ENCODE results near the gene DNASE1L2.
A peak's percentile ranks its signal among the peaks of the same experiment; 100 is the strongest.

The DNASE1L2 gene

DNA sequence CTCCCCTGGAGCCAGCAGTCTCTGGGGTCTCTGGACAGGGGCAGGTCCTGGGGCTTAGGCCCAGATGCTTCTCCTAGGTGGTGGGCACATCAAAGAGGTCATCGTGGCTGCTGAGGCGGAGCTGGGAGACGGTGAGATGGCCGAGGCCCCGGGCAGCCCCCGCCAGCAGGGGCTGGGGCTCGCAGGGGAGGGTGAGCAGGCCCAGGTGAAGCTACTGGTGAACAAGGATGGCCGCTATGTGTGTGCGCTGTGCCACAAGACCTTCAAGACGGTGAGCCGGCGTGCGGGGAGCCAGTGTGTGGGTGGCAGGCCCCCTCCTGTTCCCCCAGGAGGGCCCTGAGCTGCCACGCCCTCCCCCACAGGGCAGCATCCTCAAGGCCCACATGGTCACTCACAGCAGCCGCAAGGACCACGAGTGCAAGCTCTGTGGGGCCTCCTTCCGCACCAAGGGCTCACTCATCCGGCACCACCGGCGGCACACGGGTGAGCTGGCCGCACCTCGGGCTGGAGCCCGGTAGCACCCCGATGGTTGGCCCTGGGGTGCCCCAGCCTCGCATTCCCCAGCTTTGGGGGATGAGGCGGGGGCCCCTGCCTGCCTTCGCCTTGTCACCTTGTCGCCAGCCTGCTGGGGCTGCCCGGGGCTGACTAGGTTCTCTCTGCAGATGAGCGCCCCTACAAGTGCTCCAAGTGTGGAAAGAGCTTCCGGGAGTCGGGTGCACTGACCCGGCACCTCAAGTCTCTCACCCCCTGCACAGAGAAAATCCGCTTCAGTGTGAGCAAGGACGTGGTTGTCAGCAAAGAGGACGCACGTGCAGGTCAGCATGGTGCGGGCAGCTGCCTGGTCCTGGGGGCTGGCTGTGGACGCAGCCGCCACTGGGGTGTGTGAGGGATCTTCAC, 3.9 kb upstream of the DNASE1L2 start:
- H3K27me3 ChIP-seq = peaks cover 14 to 24% (median 15%) of the 10 kb centered on the region in 11 experiments
- H3K4me3 ChIP-seq = no peak overlapping the region
- H4K20me1 ChIP-seq = peaks cover 46 to 98% (median 92%) of the 10 kb centered on the region in 11 experiments; a peak in 21 of 22 replicates
- no peak overlapping the region; a peak in 2 of 22 replicates for H3K9ac ChIP-seq
- H3K4me1 ChIP-seq = peaks cover 7 to 16% (median 14%) of the 10 kb centered on the region in 10 experiments; a peak in 18 of 20 replicates
- H3K36me3 ChIP-seq = peaks cover 78 to 97% (median 92%) of the 10 kb centered on the region in 11 experiments
- no peak for TF ChIP-seq Cebpa-rat (IDR thresholded peaks at IDR 0.05)
- no peaks in the 10 kb centered on the region for H3K9me3 ChIP-seq (replicated peaks in 1 of 11)
- no peak overlapping the region for H3K27ac ChIP-seq
- no peak overlapping the region for H3K4me2 ChIP-seq

DNA sequence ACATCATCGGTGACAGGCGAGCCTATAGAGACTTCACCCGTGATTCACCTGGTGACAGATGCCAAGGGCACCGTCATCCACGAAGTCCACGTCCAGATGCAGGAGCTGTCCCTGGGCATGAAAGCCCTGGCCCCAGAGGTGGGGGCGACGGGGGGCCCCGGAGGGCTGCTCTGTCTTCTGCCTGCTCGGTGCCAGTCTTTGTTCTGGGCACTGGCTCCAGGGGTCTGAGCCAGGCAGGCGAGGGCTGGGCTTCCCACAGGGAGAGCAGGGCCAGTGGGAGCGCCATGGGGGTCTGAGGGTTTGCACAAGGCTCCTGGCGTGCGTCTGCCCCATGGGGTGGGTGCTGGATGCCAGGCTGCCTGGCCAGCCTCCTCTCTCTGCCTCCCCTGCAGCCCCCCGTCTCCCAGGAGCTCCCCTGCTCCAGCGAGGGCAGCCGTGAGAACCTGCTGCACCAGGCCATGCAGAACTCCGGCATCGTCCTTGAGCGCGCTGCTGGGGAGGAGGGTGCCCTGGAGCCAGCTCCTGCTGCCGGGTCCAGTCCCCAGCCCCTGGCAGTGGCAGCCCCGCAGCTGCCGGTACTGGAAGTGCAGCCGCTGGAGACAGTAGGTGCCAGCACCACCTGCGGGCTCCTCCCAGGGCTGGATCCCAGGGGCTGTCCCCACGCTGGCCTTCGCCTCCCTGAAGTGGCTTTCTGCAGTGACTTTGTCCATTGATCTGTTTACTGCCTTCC, 3.0 kb upstream of the DNASE1L2 start:
- Histone ChIP-seq H3K4me2 (peak overlapping the region in 4 of 11 experiments; percentile 45 to 65 (median 61); a peak in 5 of 22 replicates), H3K36me3 (peaks cover 73 to 95% (median 85%) of the 10 kb centered on the region in 11 experiments), H3K4me1 (peaks cover 7 to 16% (median 14%) of the 10 kb centered on the region in 10 experiments; a peak in 18 of 20 replicates), H3K27me3 (peaks cover 19 to 32% (median 23%) of the 10 kb centered on the region in 11 experiments), H3K9me3 (replicated peaks in 1 of 11) (no peaks in the 10 kb centered on the region), H3K4me3 (no peak overlapping the region), H3K27ac (no peak overlapping the region), H3K9ac (no peak overlapping the region), H4K20me1 (peaks cover 40 to 98% (median 93%) of the 10 kb centered on the region in 11 experiments; a peak in 21 of 22 replicates)
- no peak for TF ChIP-seq Cebpa-rat (IDR thresholded peaks at IDR 0.05)

DNA sequence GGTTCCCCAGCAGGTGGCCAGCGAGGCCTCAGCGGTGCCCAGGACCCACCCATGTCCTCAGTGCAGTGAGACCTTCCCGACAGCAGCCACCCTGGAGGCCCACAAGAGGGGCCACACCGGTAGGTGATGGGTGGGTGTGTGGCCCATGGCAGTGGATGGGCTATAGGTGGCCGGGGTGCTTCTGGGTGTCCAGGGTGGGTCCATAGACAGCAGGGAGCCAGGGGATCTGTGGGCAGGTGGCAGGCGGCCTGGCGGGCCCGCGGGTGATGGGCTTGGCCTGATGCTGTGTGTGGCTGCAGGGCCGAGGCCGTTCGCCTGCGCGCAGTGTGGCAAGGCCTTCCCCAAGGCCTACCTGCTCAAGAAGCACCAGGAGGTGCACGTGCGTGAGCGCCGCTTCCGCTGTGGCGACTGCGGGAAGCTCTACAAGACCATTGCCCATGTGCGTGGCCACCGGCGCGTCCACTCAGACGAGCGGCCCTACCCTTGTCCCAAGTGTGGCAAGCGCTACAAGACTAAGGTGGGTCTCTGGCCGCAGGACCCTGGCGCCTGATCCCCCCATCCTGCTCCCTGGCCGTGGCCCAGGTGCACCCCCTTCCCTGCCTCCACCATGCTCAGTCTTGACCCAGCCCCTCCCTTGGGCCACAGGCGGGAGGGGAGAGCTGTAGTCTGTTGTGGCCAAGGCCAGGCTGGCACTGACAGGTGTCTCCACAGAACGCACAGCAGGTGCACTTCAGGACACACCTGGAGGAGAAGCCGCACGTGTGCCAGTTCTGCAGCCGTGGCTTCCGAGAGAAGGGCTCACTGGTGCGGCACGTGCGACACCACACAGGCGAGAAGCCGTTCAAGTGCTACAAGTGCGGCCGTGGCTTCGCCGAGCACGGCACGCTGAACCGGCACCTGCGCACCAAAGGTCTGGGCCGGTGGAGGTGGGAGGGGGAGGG, 2.1 kb upstream of the DNASE1L2 start:
- Histone ChIP-seq H3K4me2 (peak overlapping the region in 6 of 11 experiments; percentile 4 to 65 (median 54); a peak in 11 of 22 replicates), H3K36me3 (peaks cover 64 to 95% (median 81%) of the 10 kb centered on the region in 11 experiments), H3K4me1 (peaks cover 7 to 16% (median 14%) of the 10 kb centered on the region in 10 experiments; a peak in 18 of 20 replicates), H3K27me3 (peaks cover 19 to 37% (median 25%) of the 10 kb centered on the region in 11 experiments), H4K20me1 (peaks cover 31 to 98% (median 93%) of the 10 kb centered on the region in 11 experiments; a peak in 21 of 22 replicates), H3K4me3 (no peak overlapping the region), H3K27ac (no peak overlapping the region), H3K9me3 (replicated peaks in 1 of 11) (no peaks in the 10 kb centered on the region), H3K9ac (no peak overlapping the region)
- TF ChIP-seq Cebpa-rat (IDR thresholded peaks at IDR 0.05) = no peak

DNA sequence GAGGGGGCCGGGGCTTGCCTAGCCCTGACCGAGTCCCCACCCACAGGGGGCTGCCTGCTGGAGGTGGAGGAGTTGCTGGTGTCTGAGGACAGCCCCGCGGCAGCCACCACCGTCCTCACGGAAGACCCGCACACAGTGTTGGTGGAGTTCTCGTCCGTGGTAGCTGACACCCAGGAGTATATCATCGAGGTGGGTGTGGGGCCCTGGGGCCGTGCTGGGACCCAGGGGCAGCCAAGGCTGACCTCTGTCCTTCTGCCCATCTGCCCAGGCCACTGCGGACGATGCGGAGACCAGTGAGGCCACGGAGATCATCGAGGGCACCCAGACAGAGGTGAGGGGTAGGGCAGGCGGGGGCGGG, 1.5 kb upstream of the DNASE1L2 start:
- H4K20me1 ChIP-seq = peaks cover 27 to 98% (median 93%) of the 10 kb centered on the region in 11 experiments; a peak in 21 of 22 replicates
- TF ChIP-seq Cebpa-rat (IDR thresholded peaks at IDR 0.05) = no peak
- no peak overlapping the region for H3K27ac ChIP-seq
- H3K36me3 ChIP-seq = peaks cover 62 to 95% (median 81%) of the 10 kb centered on the region in 11 experiments
- peaks cover 19 to 37% (median 25%) of the 10 kb centered on the region in 11 experiments for H3K27me3 ChIP-seq
- H3K9ac ChIP-seq = no peak overlapping the region
- H3K4me3 ChIP-seq = no peak overlapping the region
- H3K9me3 ChIP-seq (replicated peaks in 1 of 11) = no peaks in the 10 kb centered on the region
- H3K4me1 ChIP-seq = peaks cover 7 to 16% (median 12%) of the 10 kb centered on the region in 10 experiments; a peak in 18 of 20 replicates
- H3K4me2 ChIP-seq = no peak overlapping the region

DNA sequence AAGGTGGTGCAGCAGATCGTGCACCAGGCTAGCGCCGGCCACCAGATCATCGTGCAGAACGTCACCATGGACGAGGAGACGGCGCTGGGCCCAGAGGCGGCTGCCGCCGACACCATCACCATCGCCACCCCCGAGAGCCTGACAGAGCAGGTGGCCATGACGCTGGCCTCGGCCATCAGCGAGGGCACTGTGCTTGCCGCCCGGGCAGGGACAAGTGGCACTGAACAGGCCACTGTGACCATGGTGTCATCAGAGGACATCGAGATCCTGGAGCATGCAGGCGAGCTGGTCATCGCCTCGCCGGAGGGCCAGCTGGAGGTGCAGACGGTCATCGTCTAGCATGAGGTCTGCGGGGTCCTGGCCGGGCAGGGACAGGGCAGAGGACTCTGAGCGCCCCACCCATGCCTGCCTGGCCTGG, 1.0 kb upstream of the DNASE1L2 start:
- no peak for TF ChIP-seq Cebpa-rat (IDR thresholded peaks at IDR 0.05)
- Histone ChIP-seq H3K4me3 (no peak overlapping the region), H3K36me3 (peaks cover 60 to 95% (median 80%) of the 10 kb centered on the region in 11 experiments), H4K20me1 (peaks cover 23 to 98% (median 91%) of the 10 kb centered on the region in 11 experiments; a peak in 21 of 22 replicates), H3K4me1 (peaks cover 7 to 16% (median 11%) of the 10 kb centered on the region in 10 experiments; a peak in 18 of 20 replicates), H3K9ac (no peak overlapping the region), H3K9me3 (replicated peaks in 1 of 11) (no peaks in the 10 kb centered on the region), H3K27me3 (peaks cover 19 to 37% (median 25%) of the 10 kb centered on the region in 11 experiments), H3K27ac (no peak overlapping the region), H3K4me2 (no peak overlapping the region)

DNA sequence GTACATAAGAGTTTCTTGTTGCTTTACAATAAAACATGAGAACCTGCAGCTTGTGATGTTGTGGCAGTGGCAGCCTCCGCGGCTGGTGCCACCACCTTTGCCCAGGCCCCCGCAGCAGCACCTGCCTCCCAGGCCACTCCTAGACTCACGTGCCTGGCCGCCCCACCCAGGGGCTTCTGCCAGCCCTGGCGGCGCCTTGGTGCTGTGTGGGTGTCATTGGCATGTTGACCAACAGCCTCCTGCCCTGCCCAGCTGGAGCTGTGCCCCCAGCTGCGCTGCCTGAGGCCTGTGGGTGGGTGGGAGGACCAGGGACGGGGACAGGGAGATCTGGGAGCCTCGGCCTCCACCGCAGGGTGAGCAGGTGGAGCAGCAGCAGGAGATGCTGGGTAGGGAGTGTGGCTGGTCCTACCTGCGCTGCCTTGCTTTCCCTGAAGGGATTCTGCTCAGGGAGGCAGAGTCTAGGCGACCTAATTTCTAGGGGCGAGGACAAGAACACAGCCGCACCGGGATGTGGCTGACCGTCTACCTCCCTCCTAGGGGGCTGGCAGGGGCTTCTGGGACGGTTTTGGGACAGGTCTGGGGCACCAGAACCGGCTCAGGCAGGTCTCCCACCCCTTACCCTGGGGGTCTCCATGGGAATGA, 428 bp upstream of the DNASE1L2 start:
- H3K9ac ChIP-seq = no peak overlapping the region
- H3K9me3 ChIP-seq (replicated peaks in 1 of 11) = no peaks in the 10 kb centered on the region
- no peak overlapping the region for H3K27ac ChIP-seq
- no peak overlapping the region for H3K4me3 ChIP-seq
- no peak for TF ChIP-seq Cebpa-rat (IDR thresholded peaks at IDR 0.05)
- H3K4me1 ChIP-seq = peaks cover 1 to 16% (median 11%) of the 10 kb centered on the region in 10 experiments; a peak in 16 of 20 replicates
- H4K20me1 ChIP-seq = peaks cover 19 to 98% (median 86%) of the 10 kb centered on the region in 11 experiments; a peak in 21 of 22 replicates
- peaks cover 19 to 37% (median 25%) of the 10 kb centered on the region in 11 experiments for H3K27me3 ChIP-seq
- no peak overlapping the region for H3K4me2 ChIP-seq
- H3K36me3 ChIP-seq = peaks cover 56 to 93% (median 76%) of the 10 kb centered on the region in 11 experiments

DNA sequence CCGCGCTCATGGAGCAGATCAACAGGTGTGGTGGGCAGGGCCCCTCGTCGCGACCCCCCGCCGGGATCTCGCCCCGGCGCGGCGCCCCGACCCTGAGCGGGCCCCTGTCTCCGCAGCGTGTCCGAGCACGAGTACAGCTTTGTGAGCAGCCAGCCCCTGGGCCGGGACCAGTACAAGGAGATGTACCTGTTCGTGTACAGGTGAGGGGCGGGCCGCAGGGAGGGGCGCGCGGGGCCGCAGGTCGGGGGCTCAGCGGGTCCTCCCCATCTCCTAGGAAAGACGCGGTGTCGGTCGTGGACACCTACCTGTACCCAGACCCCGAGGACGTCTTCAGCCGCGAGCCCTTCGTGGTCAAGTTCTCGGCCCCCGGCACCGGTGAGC, 848 bp downstream of the DNASE1L2 start:
- Histone ChIP-seq H3K27me3 (peaks cover 19 to 37% (median 25%) of the 10 kb centered on the region in 11 experiments), H3K9ac (no peak overlapping the region), H3K4me3 (no peak overlapping the region), H3K4me1 (peaks cover 0 to 16% (median 11%) of the 10 kb centered on the region in 10 experiments; a peak in 12 of 20 replicates), H4K20me1 (peaks cover 16 to 91% (median 74%) of the 10 kb centered on the region in 11 experiments; a peak in 21 of 22 replicates), H3K9me3 (replicated peaks in 1 of 11) (no peaks in the 10 kb centered on the region), H3K36me3 (peaks cover 43 to 88% (median 68%) of the 10 kb centered on the region in 11 experiments), H3K4me2 (no peak overlapping the region), H3K27ac (no peak overlapping the region)
- TF ChIP-seq Cebpa-rat (IDR thresholded peaks at IDR 0.05) = no peak
